ENCODE measurements around the gene RSRC1.
"Not testable (repeated sequence)": the region's sequence is repeated elsewhere in the genome, so short reads cannot be mapped to it uniquely, and the experiment has no call there.

Gene RSRC1, protein sequence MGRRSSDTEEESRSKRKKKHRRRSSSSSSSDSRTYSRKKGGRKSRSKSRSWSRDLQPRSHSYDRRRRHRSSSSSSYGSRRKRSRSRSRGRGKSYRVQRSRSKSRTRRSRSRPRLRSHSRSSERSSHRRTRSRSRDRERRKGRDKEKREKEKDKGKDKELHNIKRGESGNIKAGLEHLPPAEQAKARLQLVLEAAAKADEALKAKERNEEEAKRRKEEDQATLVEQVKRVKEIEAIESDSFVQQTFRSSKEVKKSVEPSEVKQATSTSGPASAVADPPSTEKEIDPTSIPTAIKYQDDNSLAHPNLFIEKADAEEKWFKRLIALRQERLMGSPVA

DNA sequence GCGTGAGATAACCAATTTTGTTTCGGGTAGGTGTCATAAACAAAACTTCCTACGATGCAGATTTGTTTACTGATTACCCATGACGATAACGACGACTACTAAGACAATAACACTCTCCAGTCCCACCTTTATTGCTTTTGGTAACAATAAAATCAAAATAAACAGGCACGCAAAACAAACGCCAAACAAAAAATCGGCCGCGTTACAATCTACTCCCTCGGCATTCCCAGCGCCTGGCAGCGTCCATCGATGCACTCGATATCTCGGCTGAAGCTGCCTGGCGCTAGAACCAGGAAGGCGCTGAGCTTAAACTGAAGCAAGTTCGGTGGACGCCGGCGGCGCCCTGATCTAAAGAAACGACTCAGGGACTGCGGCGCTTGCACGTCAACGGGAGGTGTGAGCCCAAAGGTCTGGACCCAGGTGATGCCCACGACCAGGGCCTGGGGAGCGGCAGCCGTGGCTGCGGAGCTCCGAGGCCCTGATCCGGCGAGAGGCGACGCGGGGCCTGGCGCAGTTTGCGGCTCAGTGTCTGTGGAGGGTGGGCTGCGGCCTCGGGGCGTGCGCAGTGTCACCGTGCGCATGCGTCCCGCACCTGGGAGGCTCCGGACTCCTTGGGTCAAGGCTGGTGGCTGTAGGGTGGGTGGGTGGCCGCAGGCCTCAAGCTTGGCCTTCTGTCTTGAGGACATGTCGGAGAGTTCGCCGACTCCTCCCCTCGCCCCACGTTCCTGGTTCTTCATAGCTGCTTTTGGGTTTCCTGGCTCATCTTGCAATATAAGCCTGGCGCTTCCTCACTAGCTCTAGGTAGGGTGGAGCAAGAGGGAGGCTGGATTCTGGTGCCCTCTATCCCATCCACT lies at the start of gene RSRC1:
RSRC1 (plus strand) TSS at position 286 of the 854 bp plus-strand sequence. CDS start 12,016 bp downstream, outside the sequence.
- in situ Hi-C loops (cut with MboI; ENCODE audit: low pct_unique_long_range_greater_than_20kb, low sequenced_read_pairs), result no loop called here

DNA sequence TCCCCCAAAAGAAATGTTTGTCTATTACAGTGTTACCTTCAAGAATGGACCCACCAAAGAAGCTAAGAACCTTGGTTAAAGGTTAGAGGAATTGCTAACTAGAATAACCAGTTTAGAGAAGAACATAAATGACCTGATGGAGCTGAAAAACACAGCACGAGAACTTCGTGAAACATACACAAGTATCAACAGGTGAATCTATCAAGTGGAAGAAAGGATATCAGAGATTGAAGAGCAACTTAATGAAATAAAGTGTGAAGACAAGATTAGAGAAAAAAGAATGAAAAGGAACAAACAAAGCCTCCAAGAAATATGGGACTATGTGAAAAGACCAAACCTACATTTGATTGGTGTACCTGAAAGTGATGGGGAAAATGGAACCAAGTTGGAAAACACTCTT lies 44.3 kb upstream of the RSRC1 start:
- in situ Hi-C loops (cut with MboI; ENCODE audit: low pct_unique_long_range_greater_than_20kb, low sequenced_read_pairs); DNase-seq: not testable (repeated sequence)

More for the DNA sequence above, at the start of gene RSRC1:
- peak; percentile 91 for DNase-seq

DNA sequence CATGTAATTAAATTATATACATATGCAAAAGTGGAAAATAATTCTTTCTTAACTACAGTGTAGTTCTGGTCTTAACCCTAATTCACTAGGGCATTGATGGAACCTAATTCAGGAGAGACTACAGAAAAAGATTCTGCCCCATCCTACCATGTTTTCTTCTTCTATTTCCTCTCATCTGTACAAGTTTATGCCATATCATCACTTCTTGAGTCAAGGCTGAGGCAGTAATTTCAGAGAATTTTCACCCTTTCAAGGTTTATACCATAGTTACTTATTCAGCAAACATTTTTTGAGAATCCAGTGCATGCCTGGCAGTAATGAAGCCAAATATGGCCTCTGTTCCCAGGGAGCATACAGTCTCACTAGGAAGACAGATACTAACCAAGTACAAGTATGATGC lies 37.1 kb upstream of the RSRC1 start:
- in situ Hi-C loops (cut with MboI; ENCODE audit: low pct_unique_long_range_greater_than_20kb, low sequenced_read_pairs), result no loop called here
- DNase-seq, result no peak

DNA sequence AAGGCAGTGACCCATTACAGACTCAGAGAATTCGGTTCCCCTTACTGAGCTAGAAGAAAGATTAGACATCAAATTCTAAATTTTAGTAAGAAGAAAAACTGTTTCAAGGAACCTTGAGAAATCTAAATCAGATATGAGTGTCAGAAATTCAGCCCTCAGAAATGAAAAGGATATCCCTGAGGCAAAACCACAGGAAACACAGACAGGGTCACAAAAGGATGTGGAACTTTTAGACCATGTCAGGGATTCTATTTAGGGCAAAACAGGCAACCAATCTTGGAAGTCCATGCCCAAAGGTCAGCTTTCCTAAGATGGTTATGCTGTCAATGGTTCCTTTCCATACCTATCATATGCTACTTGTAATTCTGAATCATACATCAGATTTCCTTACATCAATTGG lies 35.3 kb upstream of the RSRC1 start:
- no peak for DNase-seq
- in situ Hi-C loops (cut with MboI; ENCODE audit: low pct_unique_long_range_greater_than_20kb, low sequenced_read_pairs), result no loop called here

DNA sequence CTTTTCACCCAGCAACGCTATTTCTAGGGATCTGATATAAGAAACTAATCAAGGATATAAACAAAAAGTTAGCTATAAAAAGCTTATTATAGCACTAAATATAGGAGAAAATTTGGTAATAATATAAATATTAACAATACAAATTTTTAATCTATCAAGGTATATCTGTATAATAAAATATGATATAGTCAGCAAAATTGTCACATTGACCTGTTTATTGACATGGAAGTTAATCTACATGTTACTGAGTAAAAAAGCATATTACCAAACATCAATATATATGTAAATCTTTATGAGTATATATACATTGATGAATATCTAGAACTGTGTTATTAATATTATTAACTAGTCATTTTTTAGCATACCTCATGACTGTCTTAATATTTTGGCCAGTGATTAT lies 30.3 kb upstream of the RSRC1 start:
- no peak for DNase-seq
- in situ Hi-C loops (cut with MboI; ENCODE audit: low pct_unique_long_range_greater_than_20kb, low sequenced_read_pairs), result no loop called here

DNA sequence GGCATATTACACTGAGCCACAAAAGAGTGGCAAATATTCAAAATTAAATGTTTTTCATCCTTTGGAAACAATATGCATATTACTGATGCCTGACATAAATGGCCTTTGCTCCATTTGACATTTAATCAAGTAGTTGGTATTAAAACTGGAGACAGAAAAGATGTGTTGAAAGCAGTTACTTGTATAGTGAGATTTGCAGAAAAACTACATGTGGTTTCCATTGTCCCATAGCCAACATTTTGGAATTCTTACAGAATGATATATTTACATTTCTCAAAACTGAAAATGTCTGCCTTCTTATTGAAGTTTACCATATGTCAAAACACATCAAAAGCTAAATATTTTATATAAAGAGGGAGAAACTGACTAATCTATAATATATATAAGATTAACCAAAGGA lies 25.2 kb upstream of the RSRC1 start:
- DNase-seq, result no peak
- in situ Hi-C loops (cut with MboI; ENCODE audit: low pct_unique_long_range_greater_than_20kb, low sequenced_read_pairs), result no loop called here

DNA sequence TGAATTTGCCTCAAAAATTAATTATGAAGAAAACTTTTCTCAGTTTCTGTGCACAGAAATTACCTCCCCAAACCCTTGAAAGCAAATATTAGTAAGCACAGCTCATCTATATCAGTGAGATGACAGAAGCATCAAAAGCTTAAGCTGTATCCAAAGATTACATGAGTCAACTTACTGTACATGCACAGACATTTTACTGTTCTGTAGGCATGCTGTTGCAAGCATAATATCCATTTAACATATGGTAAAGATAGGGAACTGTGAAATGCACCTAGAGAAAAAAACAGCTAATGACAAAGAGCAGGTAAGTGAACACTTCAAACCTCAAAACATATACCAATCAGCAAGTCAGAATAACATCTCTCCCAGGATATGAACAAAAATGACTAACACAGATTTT lies 24.5 kb upstream of the RSRC1 start:
- in situ Hi-C loops (cut with MboI; ENCODE audit: low pct_unique_long_range_greater_than_20kb, low sequenced_read_pairs), result no loop called here

DNA sequence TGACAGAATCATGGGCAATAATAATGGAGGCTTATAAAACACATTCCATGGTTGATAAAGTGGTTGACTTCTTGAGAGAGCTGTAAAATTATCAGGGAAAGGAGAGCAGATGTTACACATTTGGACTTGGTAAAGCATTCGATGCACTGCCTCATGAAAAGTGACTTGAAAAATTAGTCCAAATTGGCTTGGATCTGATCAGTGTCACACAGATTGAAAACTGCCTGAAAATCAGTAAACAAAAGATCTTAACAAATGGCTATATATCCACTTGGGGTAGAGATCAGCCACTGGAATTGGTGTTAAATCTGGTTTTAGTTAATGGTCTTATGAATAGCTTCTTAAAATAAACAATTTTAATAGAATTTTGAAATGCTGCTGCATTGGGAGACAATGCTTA lies 24.0 kb upstream of the RSRC1 start:
- DNase-seq, result no peak
- in situ Hi-C loops (cut with MboI; ENCODE audit: low pct_unique_long_range_greater_than_20kb, low sequenced_read_pairs), result no loop called here

More for the DNA sequence above, 24.5 kb upstream of the RSRC1 start:
- DNase-seq, result no peak

DNA sequence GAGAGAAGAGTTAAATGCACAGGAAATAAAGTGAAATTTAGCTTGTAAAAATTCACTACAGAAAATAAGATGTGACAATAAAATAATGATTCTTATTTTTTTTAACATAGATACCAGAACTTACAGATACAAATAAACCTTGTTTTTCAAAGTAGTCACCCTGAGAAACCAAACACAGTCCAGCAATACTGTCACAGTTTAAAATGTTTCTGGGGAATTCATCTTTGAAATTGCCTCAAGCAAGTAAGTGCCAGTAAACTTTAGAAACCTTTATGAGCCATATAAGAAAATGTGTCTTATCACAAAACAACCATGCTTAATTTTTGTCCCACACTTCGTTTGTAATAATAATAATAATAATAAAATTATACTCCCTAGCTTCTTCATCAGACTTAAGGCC lies 23.5 kb upstream of the RSRC1 start:
- in situ Hi-C loops (cut with MboI; ENCODE audit: low pct_unique_long_range_greater_than_20kb, low sequenced_read_pairs), result no loop called here
- DNase-seq, result no peak

DNA sequence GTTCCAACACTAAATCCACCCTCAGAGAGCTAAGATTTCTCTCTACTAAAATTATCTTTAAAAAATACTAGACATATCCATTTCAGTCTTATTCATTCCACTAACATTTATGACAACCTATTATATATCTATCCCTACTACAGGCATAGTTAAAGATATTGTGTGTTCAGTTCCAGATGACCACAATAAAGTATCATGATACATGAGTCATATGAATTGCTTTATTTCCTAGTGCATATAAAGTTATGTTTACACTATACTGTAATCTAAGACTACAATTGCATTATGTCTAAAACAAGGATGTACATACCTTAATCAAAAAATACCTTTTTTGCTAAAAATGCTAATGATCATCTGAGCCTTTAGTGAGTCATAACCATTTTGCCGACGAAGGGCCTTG lies 23.1 kb upstream of the RSRC1 start:
- DNase-seq, result no peak
- in situ Hi-C loops (cut with MboI; ENCODE audit: low pct_unique_long_range_greater_than_20kb, low sequenced_read_pairs), result no loop called here

DNA sequence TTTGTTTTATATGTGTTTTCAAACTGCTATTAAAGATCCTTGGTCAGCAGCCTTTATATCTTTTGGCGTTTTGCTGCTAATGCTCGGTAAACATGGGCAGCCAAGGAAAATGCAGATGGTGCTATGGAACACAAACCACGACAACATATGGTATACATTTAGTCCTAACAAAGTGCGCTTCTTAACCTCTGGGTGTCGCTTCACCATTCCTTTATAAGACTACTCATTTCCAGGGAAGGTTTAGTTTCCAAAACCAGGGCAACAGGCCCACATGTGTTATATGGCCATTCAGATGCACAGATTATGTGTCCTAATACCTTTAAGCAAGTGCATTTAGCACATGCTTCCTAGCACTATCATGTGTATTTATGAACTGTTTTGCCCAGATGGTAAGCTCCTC lies 18.4 kb upstream of the RSRC1 start:
- peak; percentile 51 for DNase-seq
- in situ Hi-C loops (cut with MboI; ENCODE audit: low pct_unique_long_range_greater_than_20kb, low sequenced_read_pairs), result no loop called here

DNA sequence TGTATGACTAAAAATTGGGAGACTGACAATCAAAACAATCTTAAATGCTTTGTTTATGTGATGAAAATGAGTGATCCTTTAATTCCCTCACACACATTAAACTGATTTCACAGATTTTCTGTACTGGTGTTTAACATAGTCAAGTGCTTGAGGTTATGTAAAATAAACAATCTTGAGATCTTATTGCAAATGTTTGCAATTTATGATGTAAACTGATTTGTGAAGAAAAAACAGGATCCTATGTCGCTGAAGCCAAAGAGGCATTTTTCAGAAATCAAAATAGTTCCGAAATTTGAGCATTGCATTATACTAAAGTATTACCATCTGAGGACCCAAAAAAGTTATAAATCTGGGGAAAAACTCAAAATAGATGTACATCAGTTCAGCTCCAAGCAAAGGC lies 16.4 kb upstream of the RSRC1 start:
- in situ Hi-C loops (cut with MboI; ENCODE audit: low pct_unique_long_range_greater_than_20kb, low sequenced_read_pairs), result no loop called here
- no peak for DNase-seq

DNA sequence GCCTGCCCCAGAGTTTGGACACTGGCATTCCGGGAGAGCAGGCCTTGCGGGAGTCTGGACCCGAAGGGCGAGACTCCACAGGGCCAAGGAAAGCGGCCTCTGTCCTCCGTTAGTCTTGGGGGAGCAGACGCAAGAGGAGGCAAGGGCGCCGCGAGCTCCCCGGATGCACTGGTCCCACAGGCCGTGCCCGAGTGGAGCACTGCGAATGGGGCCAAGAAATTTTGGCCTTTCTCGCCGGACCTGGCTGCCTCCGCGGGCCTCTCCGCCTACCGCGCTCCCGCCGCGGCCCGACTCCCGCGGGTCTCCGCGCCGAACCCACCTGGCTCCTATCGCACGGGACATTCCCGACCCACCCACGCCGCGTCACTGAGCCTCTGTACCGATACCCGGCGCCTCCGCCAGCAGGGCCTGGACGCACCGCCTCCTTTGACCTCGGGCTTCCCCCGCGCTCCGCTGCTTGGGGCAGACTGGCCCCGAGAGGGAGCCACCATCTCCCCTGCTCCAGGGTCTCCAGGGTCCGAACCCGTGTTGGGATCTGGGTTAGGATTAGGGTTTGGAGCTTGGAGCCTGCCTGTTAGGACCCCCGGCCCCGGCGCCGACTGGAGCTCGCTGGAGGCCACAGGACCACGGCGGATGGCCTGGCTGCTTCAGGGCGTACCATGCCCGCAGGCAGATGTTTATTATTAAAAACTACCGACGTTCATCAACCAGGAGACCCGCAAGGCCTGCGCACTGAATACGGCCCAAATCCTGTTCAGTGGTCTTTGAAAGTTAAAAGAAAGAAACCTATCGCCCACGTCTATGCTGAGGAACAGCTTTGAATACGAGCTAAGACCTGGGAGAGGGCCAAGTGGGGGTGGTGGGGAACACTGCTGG lies 15.4 kb upstream of the RSRC1 start:
- in situ Hi-C loops (cut with MboI; ENCODE audit: low pct_unique_long_range_greater_than_20kb, low sequenced_read_pairs), result no loop called here

DNA sequence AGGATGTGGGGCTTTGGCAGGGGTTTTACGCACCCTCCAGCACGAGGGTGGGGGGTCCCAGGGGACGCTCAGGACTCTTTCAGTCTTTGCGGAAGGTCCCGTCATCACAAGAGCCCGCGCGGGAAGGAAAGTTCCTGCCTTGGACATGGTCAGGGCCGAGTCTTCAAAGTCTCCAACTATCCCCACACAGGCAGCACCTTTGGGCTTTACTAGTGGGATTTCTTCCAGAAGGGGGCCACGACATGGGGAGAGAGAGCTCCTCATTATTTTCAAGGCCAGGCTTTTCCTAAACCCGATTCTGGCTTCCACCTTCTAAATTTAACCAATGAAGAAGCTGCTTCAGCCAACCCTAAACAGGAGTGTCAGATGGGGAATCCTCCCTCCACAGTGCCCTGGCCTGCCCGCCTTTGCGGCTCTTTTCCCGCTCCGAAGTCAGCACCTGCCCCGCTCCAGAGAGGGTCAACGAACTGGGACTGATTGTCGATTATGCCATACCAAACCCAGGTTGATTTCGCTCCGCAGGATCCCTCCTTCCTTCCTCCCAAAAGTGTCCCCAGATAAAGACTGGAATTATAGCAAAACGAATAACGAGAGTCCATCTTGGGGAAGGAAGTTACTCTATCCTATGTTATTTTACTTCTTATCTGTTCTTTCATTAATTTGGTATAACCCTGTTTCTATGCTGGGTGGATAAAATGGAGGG lies 14.6 kb upstream of the RSRC1 start:
- in situ Hi-C loops (cut with MboI; ENCODE audit: low pct_unique_long_range_greater_than_20kb, low sequenced_read_pairs), result no loop called here
- no peak for DNase-seq

More for the DNA sequence above, 15.4 kb upstream of the RSRC1 start:
- no peak for DNase-seq

DNA sequence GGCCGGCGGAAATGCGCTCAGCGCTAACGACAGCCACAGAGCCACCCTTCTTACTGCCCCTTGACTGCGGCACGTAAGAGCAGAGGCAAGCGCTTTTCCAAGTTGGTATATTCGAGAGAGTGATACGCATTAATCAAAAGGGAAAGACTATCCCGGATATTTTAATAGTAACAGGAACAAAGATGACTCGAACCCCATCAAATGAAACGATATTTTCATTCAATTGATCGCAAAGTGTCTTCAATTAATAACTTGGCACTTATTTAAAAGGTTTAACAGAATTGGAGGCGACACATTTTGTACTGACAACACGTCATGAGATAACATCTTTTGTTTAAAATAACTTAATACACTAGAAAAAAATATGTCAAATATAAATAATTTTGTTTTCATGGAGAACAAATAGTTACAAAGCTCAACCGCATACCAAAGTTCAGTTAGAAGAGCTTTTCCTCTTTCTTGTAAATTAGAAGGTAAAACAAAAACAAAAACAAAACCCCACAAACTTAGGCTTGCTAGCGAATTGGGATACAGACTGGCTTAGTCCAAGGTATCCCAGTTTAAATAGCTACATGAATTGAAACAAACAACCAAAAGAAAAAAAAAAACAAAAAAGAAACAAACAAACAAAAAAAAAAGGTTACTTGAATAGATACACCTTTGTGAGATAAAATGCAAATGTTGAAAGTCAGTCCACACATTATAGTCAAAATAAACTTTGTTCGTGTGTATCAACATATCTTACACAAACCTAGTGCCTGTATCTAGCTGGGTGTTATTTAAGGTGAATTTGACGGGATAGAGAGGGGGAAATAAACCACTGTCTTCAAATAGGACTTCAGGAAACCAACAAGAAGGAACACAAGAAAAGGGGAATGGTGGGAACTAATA lies 13.8 kb upstream of the RSRC1 start:
- in situ Hi-C loops (cut with MboI; ENCODE audit: low pct_unique_long_range_greater_than_20kb, low sequenced_read_pairs), result no loop called here
- DNase-seq, result no peak

DNA sequence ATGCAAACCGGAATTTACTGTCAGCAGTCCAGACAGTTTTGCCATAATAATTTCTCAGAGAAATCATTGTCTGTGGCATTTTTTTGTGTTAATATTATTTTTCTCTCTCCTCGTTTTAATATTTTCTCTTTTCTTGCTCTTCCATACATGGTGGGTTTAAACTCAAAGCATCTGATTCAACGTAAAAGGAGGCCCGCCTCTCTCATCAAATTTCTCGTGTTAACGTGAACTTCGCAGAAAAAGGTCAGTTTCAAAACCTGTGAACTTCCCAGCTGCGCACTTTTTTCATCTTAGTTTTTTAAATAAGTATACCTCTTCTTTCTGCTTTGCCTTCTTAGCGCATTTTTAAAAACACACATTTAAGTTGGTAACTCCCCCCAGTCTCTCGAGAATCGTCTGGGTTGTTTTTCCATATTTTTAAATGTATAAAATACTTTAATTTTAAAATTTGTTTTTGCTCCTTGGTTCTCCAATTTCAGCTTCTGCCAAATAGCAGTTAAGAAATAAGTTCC lies 12.8 kb upstream of the RSRC1 start:
- in situ Hi-C loops (cut with MboI; ENCODE audit: low pct_unique_long_range_greater_than_20kb, low sequenced_read_pairs), result no loop called here
- DNase-seq, result no peak

DNA sequence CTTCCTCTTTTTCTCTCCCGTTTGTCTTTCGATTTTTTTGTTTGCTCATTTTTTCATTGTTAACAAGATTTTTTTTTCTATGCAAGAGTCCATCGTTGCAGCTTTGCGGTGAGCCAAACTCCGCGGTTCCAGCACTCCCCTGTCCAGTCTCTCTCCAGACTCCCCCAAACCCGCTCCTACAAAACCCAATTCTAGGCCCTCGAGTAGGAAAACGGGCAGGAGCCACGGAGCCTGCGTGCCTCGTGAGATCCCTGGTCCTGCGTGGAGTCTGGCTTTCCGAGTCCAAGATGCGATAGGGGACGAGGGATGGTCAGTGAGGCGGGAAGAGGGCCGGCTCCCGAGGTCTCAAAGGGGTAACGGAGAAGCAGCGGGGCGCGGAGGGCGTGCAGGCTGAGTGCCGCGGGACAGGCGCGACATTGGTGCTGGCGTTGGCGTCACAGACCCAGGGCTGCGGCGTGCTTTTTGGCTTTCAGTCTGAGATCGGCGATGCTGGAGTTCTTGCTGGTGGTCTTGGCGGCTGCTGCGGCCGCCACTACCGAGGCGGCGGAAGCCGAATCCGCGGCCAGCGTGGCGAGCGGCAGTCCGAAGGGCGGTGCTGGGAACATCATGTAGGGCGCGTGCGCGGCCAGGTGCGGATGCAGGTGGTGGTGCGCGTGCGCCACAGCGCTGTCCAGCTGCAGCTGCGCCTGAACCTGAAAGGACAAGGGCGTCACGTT lies 12.1 kb upstream of the RSRC1 start:
- in situ Hi-C loops (cut with MboI; ENCODE audit: low pct_unique_long_range_greater_than_20kb, low sequenced_read_pairs), result no loop called here
- DNase-seq, result peak; percentile 77
